ENCODE data around the gene ABCG4. TPM values are rescaled to one million over a fixed set of nuclear protein-coding genes. Genes with fewer than 3 reads are reported as not detected.

Gene ABCG4
- total RNA-seq, 1 experiment from 2014 or later = 1.9 TPM

- H3K27ac ChIP-seq (ENCODE audit: low read depth, low read length) = peak overlapping the region; percentile 20; the same call in 1 of the 2 replicates
- ChIA-PET POLR2A (no interaction called here), RAD21 (ENCODE audit: low non-redundant PET in 1 of 2, low total read pairs in 2 of 2, uncharacterized antibody in 2 of 2, unreplicated experiment in 2 of 2) (interaction anchor here in 1 of 2 experiments (0.9 kb wide), 1 partner anchor 18 kb away, joined by 3 read pairs; no protein-coding TSS in a partner anchor), CTCF (interaction anchor here (1.0 to 1.5 kb wide), 2 partner anchors 24 to 158 kb away, joined by 3 to 5 read pairs; no protein-coding TSS in a partner anchor)
- no peak overlapping the region for H2AFZ ChIP-seq (ENCODE audit: low read depth, low read length, poor library complexity, severe bottlenecking)
- no peaks in the 10 kb centered on the region for H3K9me3 ChIP-seq (ENCODE audit: control insufficient read depth in 1 of 2, insufficient read depth in 1 of 2, low read depth in 1 of 2, low read length in 2 of 2)
- no peaks in the 10 kb centered on the region for H3K9me2 ChIP-seq (ENCODE audit: insufficient read depth)
- BruUV-seq (replicated peaks) = no TSS peak
- no peaks in the 10 kb centered on the region for H4K20me1 ChIP-seq (ENCODE audit: insufficient read depth)
- H3K4me3 ChIP-seq (replicated peaks in 1 of 2; ENCODE audit: low read depth in 1 of 2, low read length in 2 of 2) = no peak overlapping the region
- intact Hi-C loops (cut with micrococcal nuclease) = no loop called here
- H3K4me1 ChIP-seq (ENCODE audit: control insufficient read depth in 1 of 2, insufficient read depth in 2 of 2, low read length in 2 of 2) = peaks cover 16 to 31% of the 10 kb centered on the region in 2 experiments
- DNase-seq (ENCODE audit: low read depth, low spot score) (no peak), ATAC-seq (peak; percentile 52)
- H3K4me2 ChIP-seq (ENCODE audit: low read length) = peak overlapping the region; percentile 43
- TF ChIP-seq RAD21 (IDR thresholded peaks at IDR 0.05; ENCODE audit: low read depth) (no peak), EZH2phosphoT487 (IDR thresholded peaks at IDR 0.05; ENCODE audit: borderline replicate concordance) (no peak), TCF7L2 (IDR thresholded peaks at IDR 0.05; ENCODE audit: borderline replicate concordance, extremely low read depth, insufficient read depth, insufficient read length) (no peak), ZBTB33 (IDR thresholded peaks at IDR 0.05; ENCODE audit: extremely low read depth, insufficient replicate concordance, low read length) (no peak), ELF1 (IDR thresholded peaks at IDR 0.05; ENCODE audit: borderline replicate concordance, low read depth) (no peak), POLR2AphosphoS5 (IDR thresholded peaks at IDR 0.05; ENCODE audit: low read depth, low read length) (no peak), ATF3 (IDR thresholded peaks at IDR 0.05) (no peak), REST (IDR thresholded peaks at IDR 0.05; ENCODE audit: low read depth) (no peak), JUND (IDR thresholded peaks at IDR 0.05) (no peak)
- no peaks in the 10 kb centered on the region for H3K27me3 ChIP-seq (ENCODE audit: insufficient read depth, low read length)
- peaks cover 22% of the 10 kb centered on the region for H3K79me2 ChIP-seq (ENCODE audit: insufficient read depth, low read length)
- peaks cover 3 to 9% of the 10 kb centered on the region in 2 experiments; a peak in 3 of 4 replicates for H3K36me3 ChIP-seq (ENCODE audit: control insufficient read depth in 1 of 2, insufficient read depth in 2 of 2, low read length in 2 of 2)
- no peak overlapping the region for H3K9ac ChIP-seq (ENCODE audit: low read length)
These were observed 22.1 kb upstream of the ABCG4 start for GRCh38 chr11:119126675-119127268.
